IMR-90 (cell line): ENCODE measurements around the gene TMEM259. TPM values are rescaled to one million over a fixed set of nuclear protein-coding genes. Genes with fewer than 3 reads are reported as not detected.

Experiments used
- ATAC-seq: fragments of 200-7000 bp; cut with Tn5 transposase; 2 replicates; pipeline ENCODE4 v1.9.1; 2020; ENCODE audit warnings: low read depth, mild to moderate bottlenecking, moderate library complexity
- BruUV-seq: library from RNA; stranded (reverse); fragments of 400-500 nt; replicated peaks from 2 replicates; lab custom pipeline; 2021; lab: Mats Ljungman, UMichigan
- CTCF ChIA-PET: fragments of 300-600 bp; formaldehyde crosslinking; extraction: SDS; loops from one replicate; lab custom pipeline; 2021; ENCODE audit warnings: antibody characterized with exemption; lab: Yijun Ruan, JAX
- POLR2A ChIA-PET: fragments of 300-600 bp; sonication (Branson Sonifier 250); formaldehyde crosslinking; loops from one replicate; lab custom pipeline; 2022; ENCODE audit warnings: antibody characterized with exemption; ENCODE audit not compliant: unreplicated experiment; lab: Charles Lee
- DNase-seq: peaks from one replicate; pipeline ENCODE4 v3.0.0; 2013
- H2AFZ ChIP-seq: replicated peaks from 2 replicates; pipeline ENCODE3; 2013; ENCODE audit warnings: low read length, mild to moderate bottlenecking; ENCODE audit not compliant: poor library complexity
- H2AK5ac ChIP-seq: 2 replicates; pipeline ENCODE4 v1.6.1; 2013; ENCODE audit warnings: low read depth, low read length, inconsistent platforms
- H2AK9ac ChIP-seq: replicated peaks from 2 replicates; pipeline ENCODE3; 2013; ENCODE audit warnings: mild to moderate bottlenecking, low read depth, low read length, moderate library complexity; ENCODE audit not compliant: poor library complexity
- H2BK120ac ChIP-seq: 2 replicates; pipeline ENCODE4 v1.6.1; 2013; ENCODE audit warnings: low read depth, low read length, inconsistent platforms
- H2BK15ac ChIP-seq: 3 replicates; pipeline ENCODE4 v1.6.1; 2013; ENCODE audit warnings: low read depth, low read length, inconsistent platforms
- H2BK20ac ChIP-seq: 2 replicates; pipeline ENCODE4 v1.6.1; 2013; ENCODE audit warnings: low read depth, mild to moderate bottlenecking, inconsistent platforms, low read length, moderate library complexity
- H2BK5ac ChIP-seq: 2 replicates; pipeline ENCODE4 v1.6.1; 2013; ENCODE audit warnings: mild to moderate bottlenecking, low read depth, low read length, inconsistent platforms; ENCODE audit not compliant: poor library complexity, severe bottlenecking
- H3K14ac ChIP-seq: replicated peaks from 2 replicates; pipeline ENCODE4 v1.6.1; 2013; ENCODE audit warnings: low read depth, low read length, inconsistent platforms
- H3K18ac ChIP-seq: 2 replicates; pipeline ENCODE4 v1.6.1; 2013; ENCODE audit warnings: low read depth, low read length, control low read depth
- H3K23ac ChIP-seq: 2 replicates; pipeline ENCODE4 v1.6.1; 2013; ENCODE audit warnings: low read depth, low read length, inconsistent platforms
- H3K27ac ChIP-seq: 2 replicates; pipeline ENCODE4 v1.5.1; 2013; ENCODE audit warnings: mild to moderate bottlenecking, control low read depth, low read length; ENCODE audit not compliant: insufficient read depth
- H3K27me3 ChIP-seq: 2 replicates; pipeline ENCODE4 v1.6.1; 2013; ENCODE audit warnings: low read length; ENCODE audit not compliant: control insufficient read depth, insufficient read depth
- H3K36me3 ChIP-seq: 2 replicates; pipeline ENCODE4 v1.6.1; 2013; ENCODE audit warnings: low read length, mixed read lengths; ENCODE audit not compliant: control insufficient read depth, insufficient read depth
- H3K4ac ChIP-seq: 2 replicates; pipeline ENCODE4 v1.6.1; 2013; ENCODE audit warnings: low read depth, low read length, inconsistent platforms
- H3K4me1 ChIP-seq: 2 replicates; pipeline ENCODE4 v1.6.1; 2013; ENCODE audit warnings: low read length, mixed read lengths; ENCODE audit not compliant: control insufficient read depth, insufficient read depth
- H3K4me2 ChIP-seq: 2 replicates; pipeline ENCODE4 v1.6.1; 2013; ENCODE audit warnings: low read depth, mild to moderate bottlenecking, control low read depth, low read length, moderate library complexity
- H3K4me3 ChIP-seq: 2 replicates; pipeline ENCODE4 v1.5.1; 2013; ENCODE audit warnings: low read depth, mild to moderate bottlenecking, control low read depth, low read length, moderate library complexity; ENCODE audit not compliant: insufficient read depth
- H3K56ac ChIP-seq: 2 replicates; pipeline ENCODE4 v1.6.1; 2013; ENCODE audit warnings: low read length, inconsistent platforms; ENCODE audit not compliant: insufficient read depth; ENCODE audit errors: extremely low read depth
- H3K79me1 ChIP-seq, 2 experiments: 2 replicates each; pipeline ENCODE4 v1.6.1; 2013; ENCODE audit warnings: low read length in 2 of 2, inconsistent platforms in 1 of 2, low read depth in 1 of 2
- H3K9ac ChIP-seq: 2 replicates; pipeline ENCODE4 v1.6.1; 2013; ENCODE audit warnings: low read depth, low read length, control low read depth
- H3K9me1 ChIP-seq: 2 replicates; pipeline ENCODE4 v1.6.1; 2013; ENCODE audit warnings: low read length, inconsistent platforms; ENCODE audit not compliant: insufficient read depth
- H3K9me3 ChIP-seq: 2 replicates; pipeline ENCODE4 v1.6.1; 2013; ENCODE audit warnings: low read length; ENCODE audit not compliant: control insufficient read depth, insufficient read depth
- H4K20me1 ChIP-seq: 2 replicates; pipeline ENCODE4 v1.6.1; 2013; ENCODE audit warnings: low read length, inconsistent platforms; ENCODE audit not compliant: insufficient read depth
- H4K5ac ChIP-seq: 2 replicates; pipeline ENCODE4 v1.6.1; 2013; ENCODE audit warnings: mild to moderate bottlenecking, low read depth, low read length, control low read depth
- H4K8ac ChIP-seq, 2 experiments: 2 replicates each; pipeline ENCODE4 v1.6.1; 2013; ENCODE audit warnings: low read depth in 2 of 2, low read length in 2 of 2, control low read depth in 1 of 2, inconsistent platforms in 1 of 2
- H4K91ac ChIP-seq: 2 replicates; pipeline ENCODE4 v1.6.1; 2013; ENCODE audit warnings: low read depth, low read length, inconsistent platforms; ENCODE audit not compliant: insufficient read depth
- BHLHE40 ChIP-seq: fragments of 150-350 bp; IDR thresholded peaks from 2 replicates; pipeline ENCODE4 v1.6.1; 2016; ENCODE audit warnings: mild to moderate bottlenecking, low read depth, low read length
- CEBPB ChIP-seq: IDR thresholded peaks from 2 replicates; pipeline ENCODE4 v1.6.1; 2012; ENCODE audit warnings: low read depth, low read length, improper control_type of control experiment
- CHD1 ChIP-seq: IDR thresholded peaks from 2 replicates; pipeline ENCODE4 v1.6.1; 2012; ENCODE audit warnings: low read depth, low read length, improper control_type of control experiment
- FOS ChIP-seq: fragments of 150-350 bp; IDR thresholded peaks from 2 replicates; pipeline ENCODE4 v1.6.1; 2016; ENCODE audit warnings: low read depth, low read length
- MAFK ChIP-seq: IDR thresholded peaks from 2 replicates; pipeline ENCODE4 v1.6.1; 2012; ENCODE audit warnings: low read depth, low read length, improper control_type of control experiment
- MAZ ChIP-seq: IDR thresholded peaks from 2 replicates; pipeline ENCODE4 v1.6.1; 2012; ENCODE audit warnings: low read depth, mild to moderate bottlenecking, low read length, improper control_type of control experiment, moderate library complexity, borderline replicate concordance
- MXI1 ChIP-seq: IDR thresholded peaks from 2 replicates; pipeline ENCODE4 v1.6.1; 2012; ENCODE audit warnings: low read depth, mild to moderate bottlenecking, low read length, moderate library complexity, borderline replicate concordance
- NFE2L2 ChIP-seq: fragments of 150-350 bp; IDR thresholded peaks from 2 replicates; pipeline ENCODE4 v1.6.1; 2016; ENCODE audit warnings: low read depth, mild to moderate bottlenecking, low read length
- POLR2A ChIP-seq: IDR thresholded peaks from 2 replicates; pipeline ENCODE4 v1.6.1; 2012; ENCODE audit warnings: mild to moderate bottlenecking, low read depth, low read length
- RAD21 ChIP-seq: IDR thresholded peaks from 2 replicates; pipeline ENCODE4 v1.6.1; 2012; ENCODE audit warnings: low read length, improper control_type of control experiment
- RCOR1 ChIP-seq: IDR thresholded peaks from 2 replicates; pipeline ENCODE4 v1.6.1; 2012; ENCODE audit warnings: mild to moderate bottlenecking, low read length, improper control_type of control experiment; ENCODE audit not compliant: insufficient replicate concordance
- RFX5 ChIP-seq: IDR thresholded peaks from 2 replicates; pipeline ENCODE4 v1.8.0; 2012; ENCODE audit warnings: low read depth, mild to moderate bottlenecking, low read length, moderate library complexity
- SMC3 ChIP-seq: fragments of 150-350 bp; IDR thresholded peaks from 2 replicates; pipeline ENCODE4 v1.6.1; 2016; ENCODE audit warnings: low read depth, mild to moderate bottlenecking, antibody characterized with exemption, low read length, moderate library complexity
- USF2 ChIP-seq: fragments of 150-350 bp; IDR thresholded peaks from 2 replicates; pipeline ENCODE4 v1.6.1; 2017; ENCODE audit warnings: mild to moderate bottlenecking, antibody characterized with exemption, low read length, low read depth
- WGBS, 2 experiments: methylation state at CpG; one replicate each; pipeline versions ENCODE4 v1.1.5 to v1.1.7; 2013; ENCODE audit warnings: missing lambda C conversion rate in 2 of 2; ENCODE audit not compliant: insufficient read length in 1 of 2; ENCODE audit errors: extremely low coverage in 2 of 2; 5-methylcytosine and 5-hydroxymethylcytosine counted together
- dilution Hi-C: fragments of 300-500 bp; cut with HindIII; formaldehyde crosslinking; loops from one replicate; pipeline ENCODE4 v1.14.3; 2018; ENCODE audit warnings: low sequenced_read_pairs; ENCODE audit not compliant: unreplicated experiment
- in situ Hi-C: fragments of 300-500 bp; cut with MboI; formaldehyde crosslinking; loops from 3 replicates; pipeline ENCODE4 v1.14.3; 2019; ENCODE audit warnings: low sequenced_read_pairs, inconsistent platforms, mixed read lengths
- intact Hi-C: fragments of 100-400 bp; cut with micrococcal nuclease; formaldehyde crosslinking; loops from 2 replicates; pipeline ENCODE4 v1.10.0; 2022
- polyA plus RNA-seq, 3 experiments: library from polyadenylated mRNA; depleted of rRNA; stranded (reverse); fragments of >200 nt; gene quantifications; 2 replicates each; pipeline ENCODE4 v1.2.3, GENCODE V29; 2012; ENCODE audit warnings: low replicate concordance in 1 of 3
- total RNA-seq: library from RNA; depleted of rRNA; stranded (reverse); fragments of >200 nt; gene quantifications from 2 replicates; pipeline ENCODE4 v1.2.3, GENCODE V29; 2012
- TF ChIP-seq, protein P1 (sequence below): conservative IDR thresholded peaks from 2 replicates; pipeline ENCODE4 v1.5.1; 2012; ENCODE audit warnings: mild to moderate bottlenecking, low read depth, low read length, improper control_type of control experiment
- TF ChIP-seq, protein P2 (sequence below): fragments of 150-350 bp; IDR thresholded peaks from 2 replicates; pipeline ENCODE4 v1.6.1; 2016; ENCODE audit warnings: low read depth, mild to moderate bottlenecking, low read length, moderate library complexity, borderline replicate concordance

The TMEM259 gene
- total and polyA plus RNA-seq, 2 of the 4 experiments (the other 2 are of a cell fraction), result 22.6 to 153 TPM

- peaks cover 15% of the 10 kb centered on the region for H3K36me3 ChIP-seq
- H2AFZ ChIP-seq, result no peak overlapping the region
- H3K4ac ChIP-seq, result no peak overlapping the region
- H2BK120ac ChIP-seq, result no peak overlapping the region
- POLR2A ChIA-PET, result no interaction called here
- H4K20me1 ChIP-seq, result no peaks in the 10 kb centered on the region
- no peak overlapping the region for H3K14ac ChIP-seq
- no peak overlapping the region for H4K91ac ChIP-seq
- in situ Hi-C loops, result no loop called here
- no peaks in the 10 kb centered on the region for H3K9me3 ChIP-seq
- H3K79me1 ChIP-seq, result peaks cover 4 to 7% of the 10 kb centered on the region in 2 experiments; a peak in 2 of 4 replicates
- H2AK5ac ChIP-seq, result no peak overlapping the region
- H3K4me2 ChIP-seq, result no peak overlapping the region
- DNase-seq (no peak), ATAC-seq (no peak)
- H3K56ac ChIP-seq, result no peak overlapping the region
- no peak overlapping the region for H3K9ac ChIP-seq
- no peak overlapping the region for H3K18ac ChIP-seq
- H2BK15ac ChIP-seq, result no peak overlapping the region
- no peak overlapping the region for H2BK5ac ChIP-seq
- dilution Hi-C loops, result no loop called here
- H3K27me3 ChIP-seq, result no peaks in the 10 kb centered on the region
- CTCF ChIA-PET, result no interaction called here
- WGBS, 2 experiments, result 100% methylated on average over 5 of the region's 24 CpGs; no CpG with 5 or more reads in 1 of the 2 experiments
- no peaks in the 10 kb centered on the region for H3K9me1 ChIP-seq
- no TSS peak for BruUV-seq
- H3K27ac ChIP-seq, result no peak overlapping the region
- TF ChIP-seq MAFK (no peak), MAZ (no peak), SMC3 (no peak), POLR2A (no peak), RCOR1 (no peak), CHD1 (no peak), FOS (no peak), BHLHE40 (no peak), RAD21 (no peak), RFX5 (no peak), MXI1 (no peak), NFE2L2 (no peak), CEBPB (no peak), USF2 (no peak)
- TF ChIP-seq, protein P1, sequence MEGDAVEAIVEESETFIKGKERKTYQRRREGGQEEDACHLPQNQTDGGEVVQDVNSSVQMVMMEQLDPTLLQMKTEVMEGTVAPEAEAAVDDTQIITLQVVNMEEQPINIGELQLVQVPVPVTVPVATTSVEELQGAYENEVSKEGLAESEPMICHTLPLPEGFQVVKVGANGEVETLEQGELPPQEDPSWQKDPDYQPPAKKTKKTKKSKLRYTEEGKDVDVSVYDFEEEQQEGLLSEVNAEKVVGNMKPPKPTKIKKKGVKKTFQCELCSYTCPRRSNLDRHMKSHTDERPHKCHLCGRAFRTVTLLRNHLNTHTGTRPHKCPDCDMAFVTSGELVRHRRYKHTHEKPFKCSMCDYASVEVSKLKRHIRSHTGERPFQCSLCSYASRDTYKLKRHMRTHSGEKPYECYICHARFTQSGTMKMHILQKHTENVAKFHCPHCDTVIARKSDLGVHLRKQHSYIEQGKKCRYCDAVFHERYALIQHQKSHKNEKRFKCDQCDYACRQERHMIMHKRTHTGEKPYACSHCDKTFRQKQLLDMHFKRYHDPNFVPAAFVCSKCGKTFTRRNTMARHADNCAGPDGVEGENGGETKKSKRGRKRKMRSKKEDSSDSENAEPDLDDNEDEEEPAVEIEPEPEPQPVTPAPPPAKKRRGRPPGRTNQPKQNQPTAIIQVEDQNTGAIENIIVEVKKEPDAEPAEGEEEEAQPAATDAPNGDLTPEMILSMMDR, result no peak
- TF ChIP-seq, protein P2, sequence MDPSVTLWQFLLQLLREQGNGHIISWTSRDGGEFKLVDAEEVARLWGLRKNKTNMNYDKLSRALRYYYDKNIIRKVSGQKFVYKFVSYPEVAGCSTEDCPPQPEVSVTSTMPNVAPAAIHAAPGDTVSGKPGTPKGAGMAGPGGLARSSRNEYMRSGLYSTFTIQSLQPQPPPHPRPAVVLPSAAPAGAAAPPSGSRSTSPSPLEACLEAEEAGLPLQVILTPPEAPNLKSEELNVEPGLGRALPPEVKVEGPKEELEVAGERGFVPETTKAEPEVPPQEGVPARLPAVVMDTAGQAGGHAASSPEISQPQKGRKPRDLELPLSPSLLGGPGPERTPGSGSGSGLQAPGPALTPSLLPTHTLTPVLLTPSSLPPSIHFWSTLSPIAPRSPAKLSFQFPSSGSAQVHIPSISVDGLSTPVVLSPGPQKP, result no peak
- peaks cover 7% of the 10 kb centered on the region for H3K4me1 ChIP-seq
- no peak overlapping the region for H3K23ac ChIP-seq
- no peak overlapping the region for H2AK9ac ChIP-seq
- H2BK20ac ChIP-seq, result no peak overlapping the region
- no peak overlapping the region for H4K5ac ChIP-seq
- intact Hi-C loops, result no loop called here
- no peak overlapping the region for H3K4me3 ChIP-seq
- no peak overlapping the region for H4K8ac ChIP-seq
Observed at GRCh38 chr19:977058-977464, 43.9 kb downstream of the TMEM259 start.
